LNCaP clone FGC (cell line): ENCODE data around the gene AGBL4.

Experiments
- DNase-seq: peaks from one replicate; pipeline ENCODE4 v3.0.0-alpha.2; 2011; ENCODE audit warnings: low read depth
- H3K4me3 ChIP-seq: 2 replicates; pipeline ENCODE4 v1.5.1; 2011; ENCODE audit warnings: mild to moderate bottlenecking, low read depth, low read length, control low read depth
- CTCF ChIP-seq: IDR thresholded peaks from 2 replicates; pipeline ENCODE4 v1.5.1; 2012; ENCODE audit warnings: mild to moderate bottlenecking; ENCODE audit not compliant: control insufficient read depth, insufficient read depth; ENCODE audit errors: extremely low read depth

The AGBL4 gene

GRCh38 chr1:49356594-49356993 lies 667.2 kb downstream of the AGBL4 start:
- no peak for TF ChIP-seq CTCF
- DNase-seq: no peak
- H3K4me3 ChIP-seq: no peak overlapping the region

GRCh38 chr1:49351768-49352167 lies 672.0 kb downstream of the AGBL4 start:
- DNase-seq: no peak
- H3K4me3 ChIP-seq: no peak overlapping the region
- TF ChIP-seq CTCF: no peak

GRCh38 chr1:49346767-49347349 lies 676.9 kb downstream of the AGBL4 start:
- DNase-seq: peak; percentile 96
- no peak for TF ChIP-seq CTCF
- no peak overlapping the region for H3K4me3 ChIP-seq

- no peak for TF ChIP-seq CTCF
- no peak for DNase-seq
- H3K4me3 ChIP-seq: no peak overlapping the region
These were observed 683.2 kb downstream of the AGBL4 start for GRCh38 chr1:49340576-49340975.

GRCh38 chr1:49339043-49339442 lies 684.7 kb downstream of the AGBL4 start:
- DNase-seq: no peak
- H3K4me3 ChIP-seq: no peak overlapping the region
- TF ChIP-seq CTCF: no peak

GRCh38 chr1:49337251-49337650 lies 686.5 kb downstream of the AGBL4 start:
- TF ChIP-seq CTCF: no peak
- DNase-seq: no peak
- H3K4me3 ChIP-seq: no peak overlapping the region

GRCh38 chr1:49333906-49334305 lies 689.8 kb downstream of the AGBL4 start:
- DNase-seq: no peak
- no peak overlapping the region for H3K4me3 ChIP-seq
- no peak for TF ChIP-seq CTCF
